ACC112 (cell line): ENCODE measurements around the gene ADAM23.

Experiments used
- H2AFZ ChIP-seq: fragments of 200-600 bp; sonication (generic); one replicate; pipeline ENCODE4 v1.6.0; 2017; ENCODE audit warnings: antibody characterized with exemption, low read length; ENCODE audit not compliant: unreplicated experiment
- H3K27ac ChIP-seq: fragments of 200-600 bp; sonication (generic); 2 replicates; pipeline ENCODE4 v1.5.1; 2014; ENCODE audit warnings: low read depth, mild to moderate bottlenecking, antibody characterized with exemption, low read length, moderate library complexity
- H3K27me3 ChIP-seq: fragments of 200-600 bp; sonication (generic); 2 replicates; pipeline ENCODE4 v1.6.1; 2014; ENCODE audit warnings: mild to moderate bottlenecking, antibody characterized with exemption, low read length, moderate library complexity, mixed read lengths; ENCODE audit not compliant: insufficient read depth
- H3K36me3 ChIP-seq: fragments of 200-600 bp; sonication (generic); 2 replicates; pipeline ENCODE4 v1.6.1; 2016; ENCODE audit warnings: mild to moderate bottlenecking, antibody characterized with exemption, low read length, moderate library complexity, mixed read lengths; ENCODE audit not compliant: insufficient read depth
- H3K4me1 ChIP-seq: fragments of 200-600 bp; sonication (generic); one replicate; pipeline ENCODE4 v1.6.1; 2016; ENCODE audit warnings: low read length, mixed read lengths; ENCODE audit not compliant: insufficient read depth, unreplicated experiment, control insufficient read depth
- H3K4me3 ChIP-seq: fragments of 200-600 bp; sonication (generic); 2 replicates; pipeline ENCODE4 v1.5.1; 2014; ENCODE audit warnings: mild to moderate bottlenecking, low read depth, low read length
- H3K79me2 ChIP-seq: fragments of 200-600 bp; sonication (generic); one replicate; pipeline ENCODE4 v1.6.0; 2016; ENCODE audit warnings: low read length; ENCODE audit not compliant: control insufficient read depth, unreplicated experiment, insufficient read depth

The ADAM23 gene

GRCh38 chr2:206631340-206631739, 188.0 kb downstream of the ADAM23 start:
- H3K4me1 ChIP-seq, result no peaks in the 10 kb centered on the region
- no peak overlapping the region for H3K27ac ChIP-seq
- peaks cover 89% of the 10 kb centered on the region for H3K27me3 ChIP-seq
- H2AFZ ChIP-seq, result no peak overlapping the region
- no peak overlapping the region for H3K4me3 ChIP-seq
- no peaks in the 10 kb centered on the region for H3K79me2 ChIP-seq
- no peaks in the 10 kb centered on the region for H3K36me3 ChIP-seq

- Histone ChIP-seq H3K27me3 (peaks cover 82% of the 10 kb centered on the region), H3K36me3 (no peaks in the 10 kb centered on the region), H3K27ac (no peak overlapping the region), H3K4me1 (no peaks in the 10 kb centered on the region), H2AFZ (no peak overlapping the region), H3K4me3 (no peak overlapping the region), H3K79me2 (no peaks in the 10 kb centered on the region)
Measured at GRCh38 chr2:206635015-206635414, 191.7 kb downstream of the ADAM23 start.

GRCh38 chr2:206639636-206640035, 196.3 kb downstream of the ADAM23 start:
- Histone ChIP-seq H2AFZ (no peak overlapping the region), H3K79me2 (no peaks in the 10 kb centered on the region), H3K27ac (no peak overlapping the region), H3K36me3 (no peaks in the 10 kb centered on the region), H3K27me3 (peaks cover 88% of the 10 kb centered on the region), H3K4me3 (no peak overlapping the region), H3K4me1 (no peaks in the 10 kb centered on the region)

GRCh38 chr2:206641226-206641625, 197.9 kb downstream of the ADAM23 start:
- no peaks in the 10 kb centered on the region for H3K36me3 ChIP-seq
- peaks cover 82% of the 10 kb centered on the region for H3K27me3 ChIP-seq
- no peaks in the 10 kb centered on the region for H3K79me2 ChIP-seq
- no peak overlapping the region for H2AFZ ChIP-seq
- no peak overlapping the region for H3K4me3 ChIP-seq
- no peak overlapping the region for H3K27ac ChIP-seq
- H3K4me1 ChIP-seq, result no peaks in the 10 kb centered on the region

GRCh38 chr2:206642075-206643025, 199.0 kb downstream of the ADAM23 start, which contains the start of gene FAM237A:
TSS of gene FAM237A (plus strand) at chr2:206642487. CDS start at chr2:206644237, 1,750 bp downstream.
- no peaks in the 10 kb centered on the region for H3K4me1 ChIP-seq
- no peak within 1 kb of the TSS for H3K4me3 ChIP-seq
- H3K36me3 ChIP-seq, result no peaks in the 10 kb centered on the region
- no peak within 1 kb of the TSS for H3K27ac ChIP-seq
- H3K79me2 ChIP-seq, result no peaks in the 10 kb centered on the region
- H2AFZ ChIP-seq, result no peak within 1 kb of the TSS
- peaks cover 90% of the 10 kb centered on the region for H3K27me3 ChIP-seq

GRCh38 chr2:206647985-206648384, 204.7 kb downstream of the ADAM23 start:
- Histone ChIP-seq H3K79me2 (no peaks in the 10 kb centered on the region), H3K27ac (no peak overlapping the region), H2AFZ (no peak overlapping the region)

GRCh38 chr2:206657087-206657486, 213.8 kb downstream of the ADAM23 start:
- Histone ChIP-seq H3K27me3 (peaks cover 30% of the 10 kb centered on the region), H3K4me3 (no peak overlapping the region), H3K4me1 (no peaks in the 10 kb centered on the region), H3K79me2 (no peaks in the 10 kb centered on the region), H2AFZ (no peak overlapping the region), H3K27ac (no peak overlapping the region), H3K36me3 (no peaks in the 10 kb centered on the region)

More at GRCh38 chr2:206647985-206648384, 204.7 kb downstream of the ADAM23 start:
- Histone ChIP-seq H3K36me3 (no peaks in the 10 kb centered on the region), H3K4me3 (no peak overlapping the region), H3K4me1 (no peaks in the 10 kb centered on the region), H3K27me3 (peaks cover 36% of the 10 kb centered on the region)

GRCh38 chr2:206665251-206665650, 221.9 kb downstream of the ADAM23 start:
- Histone ChIP-seq H3K4me1 (no peaks in the 10 kb centered on the region), H3K27ac (no peak overlapping the region), H3K4me3 (no peak overlapping the region), H3K79me2 (no peaks in the 10 kb centered on the region), H3K36me3 (no peaks in the 10 kb centered on the region), H2AFZ (no peak overlapping the region), H3K27me3 (peaks cover 46% of the 10 kb centered on the region)
